H9 (cell line): Measurements from ENCODE around the gene RUNX1. TPM values are rescaled to one million over a fixed set of nuclear protein-coding genes. Genes with fewer than 3 reads are reported as not detected.

Source experiments
- DNase-seq: peaks from one replicate; pipeline ENCODE4 v3.0.0-alpha.2; 2017
- H2AFZ ChIP-seq: one replicate; pipeline ENCODE4 v1.6.1; 2013; ENCODE audit warnings: mild to moderate bottlenecking, low read length, control low read depth, moderate library complexity
- H2AK5ac ChIP-seq: 2 replicates; pipeline ENCODE4 v1.6.1; 2013; ENCODE audit warnings: low read length, control low read depth, mixed read lengths; ENCODE audit not compliant: insufficient read length
- H2BK120ac ChIP-seq: one replicate; pipeline ENCODE4 v1.6.1; 2013; ENCODE audit warnings: low read depth, mild to moderate bottlenecking, low read length, control low read depth, inconsistent platforms; ENCODE audit not compliant: poor library complexity, severe bottlenecking
- H2BK12ac ChIP-seq: 2 replicates; pipeline ENCODE4 v1.6.1; 2013; ENCODE audit warnings: low read length, control low read depth, mixed read lengths, low read depth; ENCODE audit not compliant: insufficient read length
- H2BK15ac ChIP-seq: 2 replicates; pipeline ENCODE4 v1.6.1; 2013; ENCODE audit warnings: low read depth, low read length, control low read depth
- H2BK20ac ChIP-seq: one replicate; pipeline ENCODE4 v1.6.1; 2013; ENCODE audit warnings: low read depth, mild to moderate bottlenecking, low read length, control low read depth, inconsistent platforms; ENCODE audit not compliant: poor library complexity, severe bottlenecking
- H2BK5ac ChIP-seq: 2 replicates; pipeline ENCODE4 v1.6.1; 2013; ENCODE audit warnings: low read length, control low read depth, mixed read lengths; ENCODE audit not compliant: insufficient read length
- H3K14ac ChIP-seq: 2 replicates; pipeline ENCODE4 v1.6.1; 2013; ENCODE audit warnings: low read length, control low read depth; ENCODE audit not compliant: insufficient read depth
- H3K18ac ChIP-seq: 2 replicates; pipeline ENCODE4 v1.6.1; 2013; ENCODE audit warnings: low read depth, mild to moderate bottlenecking, mixed read lengths, low read length, control low read depth; ENCODE audit not compliant: insufficient read length
- H3K23ac ChIP-seq: 2 replicates; pipeline ENCODE4 v1.6.1; 2013; ENCODE audit warnings: low read length, control low read depth, mixed read lengths, low read depth; ENCODE audit not compliant: insufficient read length
- H3K23me2 ChIP-seq: 2 replicates; pipeline ENCODE4 v1.6.1; 2013; ENCODE audit warnings: low read depth, mild to moderate bottlenecking, mixed read lengths, low read length, control low read depth; ENCODE audit not compliant: insufficient read length, poor library complexity, severe bottlenecking
- H3K27ac ChIP-seq: 2 replicates; pipeline ENCODE4 v1.5.1; 2013; ENCODE audit warnings: low read length, control low read depth, mixed read lengths, low read depth; ENCODE audit not compliant: insufficient read length
- H3K27me3 ChIP-seq: 2 replicates; pipeline ENCODE4 v1.6.1; 2013; ENCODE audit warnings: low read length, control low read depth, inconsistent platforms; ENCODE audit not compliant: insufficient read depth
- H3K4ac ChIP-seq: 2 replicates; pipeline ENCODE4 v1.6.1; 2013; ENCODE audit warnings: low read depth, mild to moderate bottlenecking, control low read depth, inconsistent platforms, low read length, moderate library complexity
- H3K4me1 ChIP-seq: 2 replicates; pipeline ENCODE4 v1.6.1; 2013; ENCODE audit warnings: low read length, control low read depth, inconsistent platforms; ENCODE audit not compliant: insufficient read depth
- H3K4me2 ChIP-seq: 2 replicates; pipeline ENCODE4 v1.6.1; 2013; ENCODE audit warnings: low read length, control low read depth, mixed read lengths; ENCODE audit not compliant: insufficient read length, insufficient read depth
- H3K56ac ChIP-seq: 2 replicates; pipeline ENCODE4 v1.6.1; 2013; ENCODE audit warnings: low read depth, mild to moderate bottlenecking, mixed read lengths, low read length, control low read depth; ENCODE audit not compliant: insufficient read length
- H3K79me1 ChIP-seq: 2 replicates; pipeline ENCODE4 v1.6.1; 2013; ENCODE audit warnings: low read depth, mild to moderate bottlenecking, moderate library complexity, low read length, control low read depth, inconsistent platforms; ENCODE audit not compliant: insufficient read depth, poor library complexity, severe bottlenecking
- H3K79me2 ChIP-seq: 2 replicates; pipeline ENCODE4 v1.6.1; 2013; ENCODE audit warnings: low read length, control low read depth, inconsistent platforms; ENCODE audit not compliant: insufficient read depth
- H3K9ac ChIP-seq: 2 replicates; pipeline ENCODE4 v1.6.1; 2013; ENCODE audit warnings: low read length, control low read depth, mixed read lengths; ENCODE audit not compliant: insufficient read length; ENCODE audit errors: extremely low read depth
- H3K9me3 ChIP-seq: one replicate; pipeline ENCODE4 v1.6.1; 2013; ENCODE audit warnings: low read depth, low read length, inconsistent platforms; ENCODE audit not compliant: control insufficient read depth
- H3T11ph ChIP-seq: one replicate; pipeline ENCODE4 v1.6.1; 2013; ENCODE audit warnings: mild to moderate bottlenecking, low read length, control low read depth, inconsistent platforms
- H4K20me1 ChIP-seq: one replicate; pipeline ENCODE4 v1.6.1; 2013; ENCODE audit not compliant: control insufficient read depth, insufficient read length, insufficient read depth
- H4K5ac ChIP-seq: 2 replicates; pipeline ENCODE4 v1.6.1; 2013; ENCODE audit warnings: low read depth, mild to moderate bottlenecking, mixed read lengths, low read length, control low read depth; ENCODE audit not compliant: insufficient read length
- H4K8ac ChIP-seq: replicated peaks from 2 replicates; pipeline ENCODE4 v1.6.1; 2013; ENCODE audit warnings: low read length, control low read depth, mixed read lengths, low read depth; ENCODE audit not compliant: insufficient read length
- H4K91ac ChIP-seq: 2 replicates; pipeline ENCODE4 v1.6.1; 2013; ENCODE audit warnings: low read depth, mild to moderate bottlenecking, moderate library complexity, mixed read lengths, low read length, control low read depth; ENCODE audit not compliant: insufficient read length
- H3K27ac Mint-ChIP-seq, 3 experiments: 2 replicates in 2 of 3; 3 replicates in 1 of 3; pipeline ENCODE4 v1.8.0; 2020 to 2021; ENCODE audit warnings: mixed read lengths in 3 of 3, mild to moderate bottlenecking in 1 of 3, moderate library complexity in 1 of 3
- H3K27me3 Mint-ChIP-seq: 2 replicates; pipeline ENCODE4 v1.8.0; 2021; ENCODE audit warnings: low read depth, mild to moderate bottlenecking, moderate library complexity, mixed read lengths
- H3K36me3 Mint-ChIP-seq, 3 experiments: 2 replicates in 2 of 3; 3 replicates in 1 of 3; pipeline ENCODE4 v1.8.0; 2020 to 2021; ENCODE audit warnings: low read depth in 3 of 3, mixed read lengths in 3 of 3; ENCODE audit not compliant: insufficient read depth in 1 of 3
- H3K4me1 Mint-ChIP-seq, 2 experiments: 2 replicates each; pipeline ENCODE4 v1.8.0; 2020; ENCODE audit warnings: mixed read lengths in 2 of 2
- H3K4me3 Mint-ChIP-seq, 2 experiments: 2 replicates in 1 of 2; 3 replicates in 1 of 2; pipeline ENCODE4 v1.8.0; 2020 to 2021; ENCODE audit warnings: mild to moderate bottlenecking in 2 of 2, mixed read lengths in 2 of 2, moderate library complexity in 1 of 2
- H3K9me3 Mint-ChIP-seq, 2 experiments: 2 replicates in 1 of 2; 3 replicates in 1 of 2; pipeline ENCODE4 v1.8.0; 2020; ENCODE audit warnings: mild to moderate bottlenecking in 2 of 2, mixed read lengths in 2 of 2, moderate library complexity in 1 of 2
- WGBS: extraction: QIAGEN DNeasy Blood & Tissue Kit; methylation state at CpG from one replicate; pipeline ENCODE4 v1.1.7; 2013; ENCODE audit warnings: missing lambda C conversion rate, low lambda C conversion rate, mixed read lengths; ENCODE audit not compliant: insufficient read length; ENCODE audit errors: extremely low coverage; 5-methylcytosine and 5-hydroxymethylcytosine counted together
- total RNA-seq: library from RNA; stranded (reverse); gene quantifications from 2 replicates; pipeline ENCODE4 v1.2.1, GENCODE V29; 2021
- TF ChIP-seq, protein P1 (sequence below): fragments of 200-600 bp; sonication (generic); conservative IDR thresholded peaks from 3 replicates; pipeline ENCODE4 v1.8.0; 2021; ENCODE audit warnings: antibody characterized with exemption, mild to moderate bottlenecking

RUNX1 gene
- total RNA-seq, 1 experiment from 2014 or later, result 0.72 TPM

- no peak overlapping the region for H3K27ac ChIP-seq
- no peaks in the 10 kb centered on the region for H3K79me1 ChIP-seq
- H4K91ac ChIP-seq, result no peak overlapping the region
- no peak overlapping the region for H4K8ac ChIP-seq
- H3K4me2 ChIP-seq, result no peak overlapping the region
- H3K4me1 ChIP-seq, result no peaks in the 10 kb centered on the region
- no peaks in the 10 kb centered on the region for H3K9me3 Mint-ChIP-seq
- H2BK12ac ChIP-seq, result no peak overlapping the region
- no peak overlapping the region for H3K14ac ChIP-seq
- H2BK5ac ChIP-seq, result no peak overlapping the region
- no peak overlapping the region for H2BK20ac ChIP-seq
- no peak overlapping the region for H3K4ac ChIP-seq
- H2AK5ac ChIP-seq, result no peak overlapping the region
- no peaks in the 10 kb centered on the region for H3K27me3 ChIP-seq
- no peak overlapping the region for H2BK120ac ChIP-seq
- no peaks in the 10 kb centered on the region for H3K4me1 Mint-ChIP-seq
- no peaks in the 10 kb centered on the region for H3K23me2 ChIP-seq
- no peak overlapping the region for H3K23ac ChIP-seq
- no peaks in the 10 kb centered on the region for H3K9me3 ChIP-seq
- H3K79me2 ChIP-seq, result no peaks in the 10 kb centered on the region; the same call in 1 of the 2 replicates
- H3K27me3 Mint-ChIP-seq, result peaks cover 5% of the 10 kb centered on the region; the same call in 1 of the 2 replicates
- H3K36me3 Mint-ChIP-seq, result no peaks in the 10 kb centered on the region
- no peak overlapping the region for H3T11ph ChIP-seq
- no peak overlapping the region for H3K56ac ChIP-seq
- no peak overlapping the region for H2AFZ ChIP-seq
- no peak overlapping the region for H3K18ac ChIP-seq
- no peak overlapping the region for H3K9ac ChIP-seq
- no peak overlapping the region for H3K4me3 Mint-ChIP-seq
- H2BK15ac ChIP-seq, result no peak overlapping the region
- H4K20me1 ChIP-seq, result no peaks in the 10 kb centered on the region
- DNase-seq, result no peak
- no CpG with 5 or more reads among the region's 5 CpGs for WGBS
- H4K5ac ChIP-seq, result no peak overlapping the region
- TF ChIP-seq, protein P1, sequence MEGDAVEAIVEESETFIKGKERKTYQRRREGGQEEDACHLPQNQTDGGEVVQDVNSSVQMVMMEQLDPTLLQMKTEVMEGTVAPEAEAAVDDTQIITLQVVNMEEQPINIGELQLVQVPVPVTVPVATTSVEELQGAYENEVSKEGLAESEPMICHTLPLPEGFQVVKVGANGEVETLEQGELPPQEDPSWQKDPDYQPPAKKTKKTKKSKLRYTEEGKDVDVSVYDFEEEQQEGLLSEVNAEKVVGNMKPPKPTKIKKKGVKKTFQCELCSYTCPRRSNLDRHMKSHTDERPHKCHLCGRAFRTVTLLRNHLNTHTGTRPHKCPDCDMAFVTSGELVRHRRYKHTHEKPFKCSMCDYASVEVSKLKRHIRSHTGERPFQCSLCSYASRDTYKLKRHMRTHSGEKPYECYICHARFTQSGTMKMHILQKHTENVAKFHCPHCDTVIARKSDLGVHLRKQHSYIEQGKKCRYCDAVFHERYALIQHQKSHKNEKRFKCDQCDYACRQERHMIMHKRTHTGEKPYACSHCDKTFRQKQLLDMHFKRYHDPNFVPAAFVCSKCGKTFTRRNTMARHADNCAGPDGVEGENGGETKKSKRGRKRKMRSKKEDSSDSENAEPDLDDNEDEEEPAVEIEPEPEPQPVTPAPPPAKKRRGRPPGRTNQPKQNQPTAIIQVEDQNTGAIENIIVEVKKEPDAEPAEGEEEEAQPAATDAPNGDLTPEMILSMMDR, result no peak
- no peak overlapping the region for H3K27ac Mint-ChIP-seq
Observed at GRCh38 chr21:35010447-35010846, 38.7 kb downstream of the RUNX1 start.
